T47D (cell line): Measurements from ENCODE around the gene OR10G8.

Source experiments
- DNase-seq, 2 experiments: peaks; one replicate each; pipeline versions ENCODE4 v3.0.0 to v3.0.0-alpha.2; 2011 to 2012; ENCODE audit warnings: low read depth in 1 of 2, low spot score in 1 of 2
- JUND ChIP-seq: IDR thresholded peaks from 2 replicates; pipeline ENCODE4 v1.6.1; 2012; ENCODE audit warnings: low read depth
- in situ Hi-C: cut with HindIII; loops from 2 replicates; pipeline ENCODE4 v1.10.0; 2016; ENCODE audit warnings: low sequenced_read_pairs, low pct_unique_long_range_greater_than_20kb

Gene OR10G8

DNA sequence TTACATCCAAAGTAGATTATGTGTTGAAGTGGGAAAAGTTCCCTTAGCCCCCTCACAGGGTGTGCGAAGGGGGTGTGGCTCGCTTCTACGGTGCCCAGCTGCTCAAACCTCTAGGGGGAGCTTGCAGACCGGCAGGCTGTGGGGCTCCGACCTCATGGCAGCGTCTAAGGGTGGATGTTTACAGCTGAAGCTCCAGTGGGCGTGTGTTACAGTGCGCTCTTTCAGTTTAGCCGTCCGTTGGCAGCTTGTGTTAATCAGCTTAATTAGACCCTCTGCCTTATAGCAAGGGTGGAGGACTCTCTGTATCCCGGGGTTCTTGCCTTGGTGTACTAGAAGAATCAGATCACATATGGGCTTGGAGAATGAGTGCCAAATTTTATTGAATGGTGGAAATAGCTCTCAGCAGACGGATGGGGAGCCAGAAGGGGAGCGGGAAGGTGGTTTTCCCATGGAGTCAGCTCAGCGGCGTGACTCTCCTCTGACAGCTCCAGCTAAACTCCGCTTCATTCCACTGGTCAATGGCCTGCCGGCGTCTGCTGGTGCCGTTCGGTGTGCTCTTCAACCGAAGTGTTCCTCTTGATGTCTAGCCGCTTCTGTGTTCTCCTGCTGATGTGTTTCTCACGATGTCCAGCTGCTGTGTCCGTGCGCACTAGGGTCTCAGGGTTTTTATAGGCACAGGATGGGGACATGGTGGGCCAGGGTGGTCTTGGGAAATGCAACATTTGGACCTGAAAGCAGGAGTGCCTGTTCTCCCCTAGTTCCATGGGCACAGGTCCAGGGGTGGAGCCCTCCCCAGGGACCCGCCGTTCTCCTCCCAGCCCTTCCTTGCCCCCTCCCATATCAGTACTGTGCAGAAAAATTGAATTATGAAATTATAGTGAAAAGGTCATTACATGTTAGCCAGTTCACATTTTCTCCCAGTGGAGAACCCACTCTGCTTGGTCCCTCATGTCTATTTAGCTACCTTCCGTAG is 43.1 kb downstream of the OR10G8 start:
- no peak for TF ChIP-seq JUND
- in situ Hi-C loops, result no loop called here
- DNase-seq, result peak in 1 of 2 experiments; percentile 77

DNA sequence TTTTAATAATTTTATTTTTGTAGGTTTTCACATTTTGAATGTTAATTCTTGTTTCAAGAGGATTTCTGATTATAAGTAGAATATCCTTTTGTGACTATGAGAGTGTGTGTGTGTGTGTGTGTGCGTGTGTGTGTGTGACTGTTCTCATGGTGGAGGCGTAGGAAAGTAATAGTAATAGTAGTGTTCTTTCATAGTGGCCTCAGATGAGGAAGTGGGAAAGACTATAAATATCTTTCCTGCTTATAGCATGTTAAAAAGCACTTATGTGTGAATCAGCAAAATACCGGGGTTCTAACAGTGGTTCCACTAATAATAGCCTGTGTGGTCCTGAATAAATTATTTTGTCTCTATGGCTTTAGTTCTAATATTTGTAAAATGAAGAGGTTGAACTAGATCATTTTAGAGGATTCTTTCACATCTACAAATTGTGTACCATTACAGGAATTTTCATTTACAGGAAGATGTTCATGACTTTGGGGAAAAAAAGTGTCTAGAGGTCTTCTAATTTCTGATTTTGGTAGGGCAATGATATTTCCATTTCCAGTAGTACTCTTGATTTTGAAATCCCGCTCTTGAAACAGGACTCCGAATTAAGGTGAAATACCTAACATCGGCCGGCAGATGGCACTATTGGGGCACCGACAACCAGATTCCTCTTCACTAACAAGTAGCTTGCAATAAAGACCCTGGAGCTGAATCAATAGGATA is 44.5 kb downstream of the OR10G8 start:
- DNase-seq, result peak; percentile 56 to 86
- in situ Hi-C loops, result no loop called here
- TF ChIP-seq JUND, result no peak

DNA sequence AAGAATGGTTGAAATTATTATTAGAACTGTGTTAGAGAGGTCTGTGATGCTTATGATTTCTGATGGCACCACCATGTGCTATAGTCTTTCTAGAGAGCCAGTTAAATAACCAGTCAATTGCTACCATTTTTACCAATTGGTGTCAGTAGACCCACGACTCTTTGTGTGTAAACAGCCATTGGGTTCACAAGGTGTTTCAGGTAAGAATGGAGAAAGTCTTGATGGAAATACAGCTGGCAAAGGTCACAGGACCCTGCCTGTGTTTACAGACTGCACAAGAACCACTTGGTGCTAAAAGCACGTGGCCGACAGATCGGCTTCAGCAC is 45.0 kb downstream of the OR10G8 start:
- in situ Hi-C loops, result no loop called here
- TF ChIP-seq JUND, result no peak
- no peak for DNase-seq

DNA sequence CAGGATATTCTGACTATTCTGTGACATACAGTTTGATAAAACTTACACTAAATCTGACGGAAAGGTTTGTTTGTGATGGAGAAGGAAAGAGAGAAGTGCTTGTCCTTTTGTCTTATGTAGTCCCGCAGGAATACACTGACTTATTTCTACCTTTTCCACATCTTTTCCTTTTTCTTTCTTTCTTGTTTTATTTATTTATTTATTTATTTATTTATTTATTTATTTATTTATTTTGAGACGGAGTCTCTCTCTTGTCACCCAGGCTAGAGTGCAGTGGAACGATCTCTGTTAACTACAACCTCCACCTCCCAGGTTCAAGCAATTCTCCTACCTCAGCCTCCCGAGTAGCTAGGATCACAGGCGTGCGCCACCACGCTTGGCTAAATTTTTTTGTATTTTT is 45.5 kb downstream of the OR10G8 start:
- no peak for TF ChIP-seq JUND
- no peak for DNase-seq
- in situ Hi-C loops, result no loop called here

DNA sequence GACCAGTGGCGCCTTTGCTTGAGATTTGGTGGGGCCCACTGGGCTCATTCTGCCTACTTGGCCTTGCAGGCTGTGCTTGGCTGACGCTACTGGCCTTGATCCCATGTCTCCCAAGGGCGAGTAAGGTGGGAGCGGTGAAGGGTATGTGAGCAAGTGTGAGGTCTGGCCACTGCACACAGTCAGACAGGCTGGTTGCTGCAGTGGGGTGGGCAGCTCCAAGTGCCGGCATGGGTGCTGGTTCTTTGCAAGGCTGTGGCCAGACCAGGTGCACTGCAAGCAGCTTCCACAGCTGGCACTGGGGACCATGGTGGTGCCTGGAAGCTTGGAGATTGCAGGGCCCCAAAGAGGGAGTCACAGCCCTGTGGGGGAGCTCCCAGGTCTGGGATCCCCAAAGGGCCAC is 48.0 kb downstream of the OR10G8 start:
- TF ChIP-seq JUND, result no peak
- DNase-seq, result no peak
- in situ Hi-C loops, result no loop called here

DNA sequence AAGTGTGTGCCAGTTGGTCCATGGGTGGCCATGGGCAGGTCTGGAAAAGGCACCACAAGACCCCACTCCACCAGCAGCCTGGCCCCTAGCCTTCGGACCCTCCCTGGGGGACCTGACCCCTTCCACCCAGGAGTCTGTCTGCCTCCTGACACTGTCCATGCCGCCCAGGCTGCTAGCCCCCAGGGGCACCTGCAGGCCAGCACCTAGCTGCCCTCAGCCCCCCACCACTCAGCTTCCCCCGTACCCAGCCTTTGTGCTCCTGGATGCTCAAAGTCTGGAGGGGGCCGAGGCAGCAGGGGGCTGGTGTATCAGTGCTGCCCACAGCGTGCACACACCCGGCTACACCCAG is 48.9 kb downstream of the OR10G8 start:
- in situ Hi-C loops, result no loop called here
- no peak for DNase-seq
- no peak for TF ChIP-seq JUND

DNA sequence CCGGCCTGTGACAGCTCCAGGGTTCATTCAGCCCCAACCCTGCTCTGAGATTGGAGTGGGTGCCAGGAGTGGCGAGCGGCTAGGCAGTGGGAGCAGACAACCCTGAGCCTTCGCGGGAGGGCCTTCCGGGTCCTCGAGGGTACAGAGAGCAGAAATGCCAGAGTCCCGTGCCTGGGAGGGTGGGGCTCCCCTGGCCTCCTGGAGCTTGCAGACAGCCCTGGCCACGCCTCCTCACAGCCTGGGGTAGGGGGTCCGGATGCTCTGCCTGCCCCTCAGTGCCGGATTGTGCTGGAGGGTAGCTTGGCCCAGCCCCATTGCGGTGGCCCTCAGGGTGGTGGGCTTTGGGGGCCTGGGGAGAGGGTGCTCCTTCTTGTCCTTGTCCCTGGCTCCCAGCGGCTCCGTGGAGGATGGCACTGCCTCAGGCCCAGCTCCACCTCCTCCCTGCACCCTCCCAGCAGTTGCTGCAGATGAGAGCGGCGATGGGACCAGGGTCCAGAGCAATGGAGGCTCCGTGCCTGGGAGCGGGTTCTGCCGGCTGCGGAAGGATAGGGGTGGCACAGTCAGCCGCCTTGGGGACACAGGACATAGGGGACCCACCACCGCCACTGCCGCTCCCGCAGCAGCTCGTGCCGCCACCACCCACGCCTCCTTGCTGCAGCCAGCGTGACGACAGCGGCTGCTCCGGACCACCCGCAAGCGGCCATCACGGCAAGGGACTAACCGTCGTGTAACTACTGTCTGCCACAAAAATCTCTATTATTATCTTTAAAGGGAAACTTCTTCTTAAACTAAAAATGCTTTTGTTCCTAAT is 49.4 kb downstream of the OR10G8 start:
- no peak for DNase-seq
- in situ Hi-C loops, result no loop called here
- no peak for TF ChIP-seq JUND

DNA sequence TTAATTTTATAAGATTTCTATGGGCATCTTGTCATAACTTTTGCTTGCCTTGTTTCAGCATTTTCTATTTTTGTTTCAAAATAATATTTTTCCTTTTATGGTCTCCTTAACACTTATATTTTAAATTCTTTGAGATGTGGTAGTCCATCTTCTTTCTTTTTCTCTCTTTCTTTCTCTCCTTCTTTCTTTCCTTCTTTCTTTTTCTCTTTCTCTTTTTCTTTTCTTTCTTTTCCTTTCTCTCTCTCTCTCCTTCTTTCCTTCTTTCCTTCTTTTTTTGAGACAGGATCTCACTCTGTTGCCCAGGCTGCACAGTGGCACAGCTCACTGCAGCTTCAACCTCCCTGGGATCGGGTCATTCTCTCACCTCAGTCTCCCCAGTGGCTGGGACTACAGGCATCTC is 50.7 kb downstream of the OR10G8 start:
- DNase-seq, result no peak
- in situ Hi-C loops, result no loop called here

DNA sequence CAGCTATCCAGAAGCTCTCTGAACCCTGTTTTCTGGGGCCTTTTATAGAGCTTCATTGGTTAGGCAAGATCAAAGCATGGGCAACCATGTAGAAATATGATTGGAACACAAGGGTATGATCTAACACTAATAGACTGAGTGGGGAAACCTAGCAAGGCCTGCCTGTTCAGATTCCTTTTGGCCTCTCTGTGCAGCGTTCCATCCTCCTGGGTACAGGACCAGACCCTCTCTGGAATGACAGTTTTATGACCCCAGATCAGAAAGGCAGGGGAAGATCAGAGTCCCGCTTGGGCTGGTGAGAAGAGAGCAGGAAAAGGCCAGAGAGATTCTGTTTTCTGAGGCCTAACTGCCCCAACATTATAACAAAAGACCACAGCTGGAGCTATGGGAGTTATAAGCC is 52.0 kb downstream of the OR10G8 start:
- in situ Hi-C loops, result no loop called here
- TF ChIP-seq JUND, result no peak
- DNase-seq, result no peak

More for the DNA sequence above, 50.7 kb downstream of the OR10G8 start:
- no peak for TF ChIP-seq JUND

DNA sequence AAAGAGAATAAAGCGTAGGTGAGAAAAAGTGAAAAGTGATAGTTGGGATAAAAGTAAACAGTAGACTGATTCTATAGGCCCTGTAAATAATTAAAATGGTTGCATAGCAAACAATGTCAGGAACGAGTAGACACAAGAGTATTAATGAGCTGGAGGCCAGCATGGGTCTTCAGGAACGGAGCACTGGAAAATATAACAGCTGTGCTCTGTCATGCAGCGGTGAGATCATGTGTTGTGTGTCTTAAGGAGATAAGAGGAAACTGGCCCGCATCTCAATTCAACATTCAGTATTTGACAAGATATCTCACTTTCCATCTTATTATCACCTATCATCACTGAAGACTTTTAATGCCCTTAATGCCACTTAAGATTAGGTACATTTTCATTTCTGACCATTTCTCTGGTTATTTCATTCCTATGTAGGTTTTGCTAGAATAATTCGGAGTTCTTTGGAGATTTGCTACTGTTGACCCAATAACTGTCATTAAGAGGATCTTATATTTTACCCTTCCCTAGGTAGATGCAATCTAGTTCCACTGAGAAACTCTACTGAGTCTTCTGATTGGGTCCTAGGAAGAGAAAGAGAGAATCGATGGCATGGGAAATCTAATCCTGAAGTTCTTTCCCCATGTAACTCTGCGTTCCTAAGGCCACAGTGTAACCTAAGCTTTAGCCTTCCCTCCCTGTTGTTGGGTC is 53.2 kb downstream of the OR10G8 start:
- DNase-seq, result no peak
- in situ Hi-C loops, result no loop called here
- TF ChIP-seq JUND, result no peak
